Measurements from ENCODE around the gene RFNG. TPM values are rescaled to one million over a fixed set of nuclear protein-coding genes. Genes with fewer than 3 reads are reported as not detected.

RFNG gene
- total RNA-seq, 1 donor from 2014 or later, result 20.5 TPM

- intact Hi-C loops (cut with DNase I), result loop anchor here (5.0 kb wide), 1 partner anchor 61 kb away; the partner anchor contains the start of gene FASN
- no peak for ATAC-seq (ENCODE audit: poor library complexity)
These were observed 15.5 kb downstream of the RFNG start for GRCh38 chr17:82035956-82036633.

GRCh38 chr17:82035488-82035887 is 16.1 kb downstream of the RFNG start:
- intact Hi-C loops (cut with DNase I), result loop anchor here (5.0 kb wide), 1 partner anchor 62 kb away; the partner anchor contains the start of gene FASN
- DNase-seq, result no peak
- no peak for ATAC-seq (ENCODE audit: poor library complexity)

More at GRCh38 chr17:82035956-82036633, 15.5 kb downstream of the RFNG start:
- no peak for DNase-seq

- intact Hi-C loops (cut with DNase I), result loop anchor here (5.0 kb wide), 1 partner anchor 63 kb away; the partner anchor contains the start of gene FASN
- ATAC-seq (ENCODE audit: poor library complexity), result no peak
- no peak for DNase-seq
These were observed 17.1 kb downstream of the RFNG start for GRCh38 chr17:82034371-82035011.

- ATAC-seq (ENCODE audit: poor library complexity) (no peak), DNase-seq (no peak)
- intact Hi-C loops (cut with DNase I), result no loop called here
These were observed 18.1 kb downstream of the RFNG start for GRCh38 chr17:82033359-82034085.

GRCh38 chr17:82031885-82032627 is 19.6 kb downstream of the RFNG start:
- ATAC-seq (ENCODE audit: poor library complexity), result no peak
- DNase-seq, result no peak
- intact Hi-C loops (cut with DNase I), result no loop called here

GRCh38 chr17:82031303-82031884 is 20.2 kb downstream of the RFNG start, which contains the start of gene RAC3:
Gene RAC3 (plus strand): TSS chr17:82031678. CDS start chr17:82031762, 84 bp downstream.
- no peak for ATAC-seq (ENCODE audit: poor library complexity)
- DNase-seq, result no peak
- intact Hi-C loops (cut with DNase I), result no loop called here

GRCh38 chr17:82030470-82031302 is 20.9 kb downstream of the RFNG start:
- ATAC-seq (ENCODE audit: poor library complexity), result peak; percentile 92
- peak; percentile 90 for DNase-seq
- intact Hi-C loops (cut with DNase I), result no loop called here

GRCh38 chr17:82029990-82030469 is 21.6 kb downstream of the RFNG start:
- ATAC-seq (ENCODE audit: poor library complexity) (peak; percentile 1), DNase-seq (no peak)
- intact Hi-C loops (cut with DNase I), result loop anchor here (2.0 kb wide), 1 partner anchor 125 kb away; no protein-coding TSS in a partner anchor

- DNase-seq, result peak; percentile 76
- ATAC-seq (ENCODE audit: poor library complexity), result peak; percentile 55
- intact Hi-C loops (cut with DNase I), result loop anchor here (2.0 kb wide), 1 partner anchor 125 kb away; no protein-coding TSS in a partner anchor
These were observed 22.2 kb downstream of the RFNG start for GRCh38 chr17:82029391-82029790.

GRCh38 chr17:82028966-82029365 is 22.6 kb downstream of the RFNG start:
- ATAC-seq (ENCODE audit: poor library complexity) (no peak), DNase-seq (no peak)
- intact Hi-C loops (cut with DNase I), result loop anchor here (2.0 kb wide), 1 partner anchor 126 kb away; no protein-coding TSS in a partner anchor

- ATAC-seq (ENCODE audit: poor library complexity), result no peak
- DNase-seq, result no peak
- intact Hi-C loops (cut with DNase I), result loop anchor here (2.0 kb wide), 1 partner anchor 127 kb away; no protein-coding TSS in a partner anchor
These were observed 23.4 kb downstream of the RFNG start for GRCh38 chr17:82028246-82028645.

GRCh38 chr17:82025401-82026107 is 26.1 kb downstream of the RFNG start:
- intact Hi-C loops (cut with DNase I), result no loop called here
- DNase-seq (no peak), ATAC-seq (ENCODE audit: poor library complexity) (no peak)

GRCh38 chr17:82024859-82025258 is 26.8 kb downstream of the RFNG start:
- ATAC-seq (ENCODE audit: poor library complexity) (no peak), DNase-seq (no peak)
- intact Hi-C loops (cut with DNase I), result no loop called here

GRCh38 chr17:82023447-82024241 is 28.0 kb downstream of the RFNG start:
- ATAC-seq (ENCODE audit: poor library complexity), result peak; percentile 1
- DNase-seq, result peak; percentile 44
- intact Hi-C loops (cut with DNase I), result no loop called here

- peak; percentile 100 for DNase-seq
- intact Hi-C loops (cut with DNase I), result no loop called here
- peak; percentile 91 for ATAC-seq (ENCODE audit: poor library complexity)
These were observed 28.6 kb downstream of the RFNG start, which contains the start of gene LRRC45 for GRCh38 chr17:82022981-82023446. Gene LRRC45 (plus strand): TSS chr17:82023305. CDS start chr17:82023644, 339 bp downstream.

All from Right ventricle myocardium superior (tissue), 1 donor.